Glomerular visceral epithelial cell (primary cell): ENCODE results near the gene MYO10.

ENCODE experiments used
- DNase-seq: peaks from one replicate; pipeline ENCODE4 v3.0.0-alpha.2; 2016; ENCODE audit errors: extremely low spot score

Gene MYO10

DNA sequence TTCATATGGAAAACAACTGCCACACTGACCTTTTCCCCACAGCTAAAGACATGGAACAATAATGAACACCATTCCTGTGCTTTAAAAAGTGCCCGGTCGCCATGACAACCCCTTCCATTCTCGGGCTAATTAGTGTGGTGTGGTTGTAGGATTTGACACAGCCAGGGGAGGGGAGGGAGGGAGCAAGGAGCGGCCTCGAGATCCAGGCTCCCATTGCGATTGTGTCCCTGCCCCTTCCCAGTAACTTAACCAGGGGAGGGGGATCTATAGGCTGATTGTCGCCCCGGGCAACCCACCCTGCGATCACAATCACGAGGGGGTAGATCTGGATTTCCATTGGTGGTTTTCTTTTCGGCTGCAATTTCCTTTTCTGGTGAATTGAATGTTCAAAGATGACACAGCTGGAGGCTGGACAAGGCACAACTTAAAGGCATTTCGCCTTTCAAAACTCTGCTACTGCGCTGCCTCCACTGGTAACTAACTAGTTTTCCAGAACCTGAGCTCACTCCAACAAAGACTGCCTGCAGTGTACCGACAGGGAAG, 222.6 kb downstream of the MYO10 start:
- no peak for DNase-seq

DNA sequence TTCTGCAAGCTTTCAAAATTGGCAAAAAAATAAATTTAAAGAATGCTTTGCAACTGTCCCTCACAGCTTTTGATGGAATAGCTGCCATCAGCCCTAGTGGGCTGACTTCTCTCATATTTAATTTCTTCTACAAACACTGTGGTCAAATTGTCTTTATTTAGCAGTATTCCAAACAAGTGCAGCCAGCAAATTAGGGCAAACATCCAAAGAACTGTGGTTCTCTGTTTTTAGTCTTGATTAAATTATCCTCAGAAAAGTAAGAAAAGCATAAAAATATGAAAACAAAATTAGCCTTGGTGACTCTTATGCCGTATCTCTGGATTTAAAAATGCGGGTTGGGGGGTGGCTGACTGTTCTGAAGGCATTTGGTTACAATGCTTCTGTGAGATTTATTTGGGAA, 223.5 kb downstream of the MYO10 start:
- DNase-seq, result no peak

DNA sequence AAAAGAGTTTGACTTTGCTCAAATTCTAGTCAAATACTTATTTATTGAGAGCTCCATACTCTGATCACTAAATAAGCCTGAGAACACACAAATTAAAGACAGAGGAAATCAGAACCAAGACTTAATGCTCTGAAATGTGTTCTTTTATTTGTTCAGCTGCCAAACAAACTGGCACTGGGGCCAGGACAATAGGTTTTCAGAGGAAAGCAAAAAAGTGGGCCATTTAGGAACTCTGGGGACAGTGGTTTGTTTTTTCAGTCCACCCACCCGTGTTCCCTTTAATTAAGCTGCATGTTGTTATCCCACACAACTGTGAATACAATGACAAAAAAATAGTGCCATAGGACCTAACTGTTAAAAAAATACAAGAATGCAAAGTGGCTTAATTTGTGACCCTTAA, 223.9 kb downstream of the MYO10 start:
- no peak for DNase-seq

DNA sequence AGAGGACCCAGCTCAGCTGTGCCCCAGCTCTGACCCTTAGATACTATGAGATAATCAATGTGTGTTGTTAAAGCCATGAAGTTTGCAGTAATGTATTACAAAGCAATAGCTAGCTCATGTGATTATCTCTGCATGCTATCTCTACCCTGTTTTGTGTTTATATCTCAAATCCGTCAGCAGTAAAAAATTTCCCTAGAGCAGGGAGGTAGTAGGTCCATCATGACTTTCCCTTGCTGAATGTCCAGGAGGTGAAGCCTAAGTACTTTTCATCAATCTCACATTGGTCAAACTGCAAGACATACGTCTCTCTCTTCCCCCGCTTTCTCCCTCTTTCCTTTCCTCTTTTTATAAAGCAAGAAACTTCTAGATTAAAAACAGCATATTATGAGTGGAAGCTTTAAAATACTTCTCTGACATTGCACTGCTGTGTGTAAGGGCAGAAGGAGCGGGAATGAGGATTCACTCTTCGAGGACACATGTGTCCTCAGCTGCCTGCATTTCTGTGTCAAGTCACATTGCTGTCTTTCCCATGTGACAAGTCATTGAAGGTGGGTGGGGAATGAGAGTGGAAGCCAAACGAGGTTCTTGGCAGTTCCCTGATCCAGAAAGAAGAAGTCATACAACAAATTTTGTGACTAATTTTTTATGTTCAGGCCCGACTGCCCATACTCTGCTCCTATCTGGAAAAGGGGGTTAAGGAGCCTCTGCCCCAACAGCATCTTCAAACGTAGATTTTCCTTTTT, 226.2 kb downstream of the MYO10 start:
- DNase-seq, result no peak

DNA sequence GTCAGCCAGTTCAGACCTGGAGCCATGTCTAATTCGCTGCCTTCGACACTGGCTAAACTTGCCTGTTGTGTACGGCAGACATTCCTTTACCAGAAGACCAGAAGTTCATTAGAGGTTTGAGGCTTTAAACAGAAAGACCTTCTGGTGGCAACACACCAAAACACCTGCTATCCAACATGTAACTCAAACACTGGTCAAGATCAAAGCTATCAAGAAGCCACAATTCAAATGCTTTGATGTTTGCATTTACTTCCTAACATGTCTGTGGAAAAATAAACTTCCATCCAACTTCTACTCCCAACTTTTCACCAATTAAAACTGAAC, 228.3 kb downstream of the MYO10 start:
- no peak for DNase-seq

DNA sequence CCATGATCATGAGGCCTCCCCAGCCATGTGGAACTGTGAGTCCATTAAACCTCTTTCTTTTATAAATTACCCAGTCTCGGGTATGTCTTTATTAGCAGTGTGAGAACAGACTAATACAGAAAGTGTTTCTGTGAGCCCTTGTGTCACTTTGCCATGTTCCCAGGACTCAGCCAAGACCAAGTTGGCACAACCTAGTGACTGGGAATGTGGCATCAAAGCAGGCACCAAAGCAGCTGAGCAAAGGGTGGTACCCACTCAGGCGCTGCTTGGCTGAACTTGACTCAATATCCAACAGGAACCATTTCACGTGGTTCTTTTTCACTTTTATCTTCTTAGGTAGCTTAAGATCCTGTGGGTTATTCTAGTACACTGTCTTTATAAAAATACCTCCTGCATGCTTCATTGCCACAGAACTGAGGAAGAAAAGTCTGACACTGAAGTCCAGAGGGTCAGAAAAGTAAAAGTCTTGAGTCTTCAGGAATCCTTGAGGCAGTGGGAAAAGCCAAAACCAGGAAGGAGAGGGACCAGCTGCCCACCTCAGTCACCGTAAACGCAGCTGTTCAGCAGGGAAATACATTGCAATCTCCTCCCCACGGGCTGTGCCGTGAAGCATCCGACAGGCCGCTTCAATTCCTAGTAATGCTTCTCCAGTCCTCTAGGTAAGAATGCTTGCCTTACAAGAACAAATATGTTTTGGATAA, 228.8 kb downstream of the MYO10 start:
- no peak for DNase-seq

DNA sequence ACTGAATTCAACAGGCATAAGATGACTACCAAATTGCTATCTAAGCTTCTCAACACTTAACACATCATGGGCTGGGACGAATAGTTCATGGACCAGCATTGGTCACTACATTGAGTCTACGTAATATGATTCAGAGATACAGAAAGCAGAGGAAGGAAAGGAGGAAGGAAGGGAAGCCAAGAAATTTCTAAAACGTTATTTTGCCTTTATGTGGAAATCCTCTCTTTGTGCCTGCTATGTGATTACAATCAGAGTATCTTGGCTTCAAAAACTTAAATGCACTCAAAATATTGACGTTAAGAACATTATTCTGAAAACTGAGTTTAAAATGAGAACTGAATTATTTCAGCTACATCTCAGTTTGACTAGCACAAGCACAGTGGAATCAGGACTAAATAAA, 231.1 kb downstream of the MYO10 start:
- no peak for DNase-seq

DNA sequence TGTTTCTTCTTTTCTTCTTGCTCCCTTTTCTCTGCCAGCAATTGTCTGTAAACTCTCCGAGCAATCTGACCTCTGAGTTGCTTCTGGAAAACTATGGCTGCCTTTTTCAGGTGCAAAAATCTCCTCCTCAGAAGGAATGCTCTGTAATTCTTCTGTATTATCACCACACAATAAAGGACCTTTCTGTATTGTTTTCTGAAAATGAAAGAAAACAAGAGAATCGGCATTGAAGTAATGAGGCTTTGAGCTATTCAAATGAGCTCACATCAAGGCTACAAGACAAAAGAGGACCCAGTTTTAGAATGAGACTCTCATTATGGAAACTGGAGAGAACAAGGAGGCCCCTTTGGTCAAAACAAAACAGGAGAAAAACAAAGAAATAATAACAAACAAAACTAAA, 233.1 kb downstream of the MYO10 start:
- DNase-seq, result no peak

DNA sequence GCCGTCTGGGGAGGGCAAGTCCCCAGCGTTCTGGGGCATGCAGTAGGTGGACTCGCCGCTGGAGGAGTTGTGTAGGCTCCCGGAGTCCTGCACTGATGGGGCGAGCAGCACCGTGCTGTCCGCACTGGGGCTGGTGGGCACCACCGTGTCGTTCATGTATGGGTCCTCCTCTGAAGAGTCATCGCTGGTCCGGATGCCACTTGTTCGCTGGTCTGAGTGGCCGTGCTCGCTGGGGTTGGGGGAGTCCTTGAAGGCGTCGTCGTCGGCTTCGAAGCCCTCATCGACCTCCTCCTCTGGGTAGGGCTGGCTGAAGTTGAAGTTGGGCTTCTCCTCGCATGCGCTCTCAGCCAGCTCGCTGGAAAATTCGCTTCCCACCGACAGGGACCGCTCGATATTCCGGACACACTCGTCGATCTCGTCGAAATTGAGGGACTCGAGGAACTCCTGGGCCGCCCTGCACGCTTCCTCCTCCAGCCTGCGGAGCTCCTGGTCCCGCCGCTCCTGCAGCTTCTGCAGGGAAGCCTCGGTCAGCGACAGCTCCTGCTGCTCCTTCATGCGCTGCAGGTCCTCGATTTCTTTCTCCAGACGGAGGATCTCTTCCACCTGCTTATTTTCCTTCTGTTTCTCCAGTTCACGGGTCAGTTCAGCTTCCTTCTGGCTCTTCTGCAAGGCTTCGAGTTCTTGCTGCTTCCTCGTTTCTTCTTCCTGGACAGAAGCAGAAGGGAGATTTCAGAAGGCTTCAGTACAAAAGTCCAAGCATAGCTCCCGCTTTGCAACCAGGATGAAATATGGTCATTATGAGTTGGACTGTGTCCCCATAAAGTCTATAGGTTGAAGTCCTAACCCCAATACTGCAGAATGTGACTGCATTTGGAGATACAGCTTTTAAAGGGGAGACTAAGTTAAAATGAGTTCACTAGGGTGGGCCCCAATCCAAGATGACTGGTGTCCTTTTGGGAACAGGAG, 234.7 kb downstream of the MYO10 start:
- DNase-seq, result no peak

DNA sequence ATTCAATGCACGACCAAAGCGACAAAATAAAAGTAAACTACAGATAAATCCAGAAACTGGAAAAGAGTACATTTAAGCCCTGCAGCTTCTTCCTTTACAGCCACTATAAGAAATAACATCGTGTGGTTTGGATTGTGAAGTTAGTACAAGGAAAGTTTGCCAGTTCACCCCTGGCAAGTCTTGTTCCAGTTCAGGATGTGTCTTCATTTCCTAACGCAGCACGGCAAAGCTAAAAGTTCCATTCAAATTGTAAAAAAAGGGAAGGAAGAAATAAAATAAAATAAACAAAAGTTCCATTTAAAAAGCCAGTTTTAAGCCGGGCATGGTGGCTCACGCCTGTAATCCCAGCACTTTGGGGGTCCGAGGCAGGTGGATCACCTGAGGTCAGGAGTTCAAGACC, 236.0 kb downstream of the MYO10 start:
- DNase-seq, result no peak

DNA sequence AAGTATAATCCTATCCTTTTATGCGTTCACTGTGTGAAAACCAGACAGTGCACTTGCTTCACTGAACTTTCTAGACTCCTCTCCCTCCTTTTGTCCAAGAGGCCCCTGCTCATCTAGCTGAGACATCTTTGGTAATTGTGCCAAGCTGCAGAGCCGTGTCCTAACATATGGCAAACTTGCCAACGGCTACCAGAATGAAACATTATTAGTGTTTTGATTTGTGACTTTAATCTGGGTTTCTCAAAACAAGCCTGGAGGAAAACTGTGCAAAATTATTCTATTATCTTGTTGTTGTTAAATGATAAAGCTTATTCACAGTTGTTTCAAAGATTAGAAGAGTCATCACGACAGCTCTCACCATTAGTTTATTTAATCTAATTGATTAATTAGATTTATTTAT, 240.3 kb downstream of the MYO10 start:
- no peak for DNase-seq

DNA sequence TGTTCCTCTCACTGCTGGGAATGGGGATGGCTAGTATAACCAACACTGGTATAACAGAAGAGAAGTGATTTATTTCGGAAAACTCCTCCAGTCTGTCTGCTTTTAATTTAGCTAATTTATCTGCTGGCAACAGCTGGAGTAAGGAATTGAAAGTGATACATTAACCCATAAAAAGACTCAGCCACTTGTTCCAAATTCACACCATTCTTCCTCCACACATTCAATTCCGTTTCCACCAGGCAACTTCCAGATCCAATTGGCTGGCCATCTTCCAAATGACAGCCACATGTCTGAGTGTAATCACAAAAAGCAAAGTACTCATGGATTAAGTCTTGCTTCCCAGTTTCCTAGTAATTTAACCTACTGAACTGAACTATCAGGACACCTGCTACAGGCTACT, 242.2 kb downstream of the MYO10 start:
- no peak for DNase-seq

DNA sequence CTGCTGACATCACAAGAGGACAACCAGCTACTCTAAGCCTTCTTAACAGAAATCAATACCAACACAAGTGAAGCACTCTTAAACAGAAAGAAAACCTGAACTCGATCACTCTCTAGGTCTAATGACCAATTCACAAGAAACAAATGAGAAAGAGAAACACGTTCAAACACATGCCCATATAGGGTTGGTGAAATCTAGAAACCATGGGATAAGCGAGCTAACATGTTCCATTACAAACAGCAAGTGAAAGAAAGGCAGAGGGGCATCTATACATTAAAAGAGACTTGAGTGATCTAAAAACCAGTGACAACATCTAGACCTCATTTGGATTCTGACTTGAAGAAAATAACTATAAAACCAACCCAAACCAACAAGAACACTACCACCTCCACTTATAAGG, 244.4 kb downstream of the MYO10 start:
- no peak for DNase-seq

DNA sequence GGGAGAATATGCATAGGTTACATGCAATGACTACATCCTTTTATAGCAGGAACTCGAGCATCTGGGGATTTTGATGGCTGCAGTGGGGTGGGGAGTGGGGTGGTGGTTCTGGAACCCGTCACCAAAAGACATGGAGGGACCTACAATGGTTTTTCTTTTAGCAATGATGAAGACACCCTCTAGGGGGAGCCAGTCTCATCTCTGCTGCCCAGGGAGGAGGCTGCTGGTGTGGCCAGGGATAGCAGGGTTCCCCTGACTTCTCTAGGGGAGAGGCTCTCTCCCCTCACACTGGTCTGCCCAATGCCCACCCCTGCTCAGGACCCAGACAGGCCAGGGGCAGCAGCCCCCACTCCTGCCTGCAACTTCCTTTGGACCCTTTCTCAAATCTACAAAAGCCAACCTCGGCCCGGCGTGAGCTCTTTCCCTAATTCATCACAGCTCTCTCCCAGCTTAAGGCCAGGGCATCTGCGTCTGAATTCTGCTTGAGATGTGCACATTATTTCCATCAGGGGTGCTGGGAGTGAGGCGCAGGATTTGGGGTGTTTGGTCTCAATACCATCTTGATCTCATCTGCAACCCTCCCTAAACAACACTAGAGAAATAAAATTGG, 245.7 kb downstream of the MYO10 start:
- peak; percentile 58 for DNase-seq

DNA sequence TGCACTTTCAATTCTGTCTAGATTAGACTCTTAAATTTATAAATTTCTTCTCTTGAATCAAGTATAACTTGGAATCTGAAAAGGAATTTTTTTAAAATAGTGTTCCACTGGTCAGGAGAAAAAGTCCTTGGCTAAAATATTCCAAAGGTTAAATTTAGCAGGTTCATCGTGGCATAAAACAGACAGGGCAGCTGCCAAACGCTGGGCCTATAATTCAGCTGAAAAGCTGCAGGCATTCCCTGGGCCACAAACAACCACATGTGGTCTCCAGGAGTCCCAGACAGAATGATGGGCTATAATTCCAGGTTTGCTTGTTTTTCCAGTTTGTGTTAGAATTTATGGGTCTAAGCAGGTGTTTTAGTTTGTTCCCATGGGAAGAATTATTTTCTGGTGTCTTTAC, 248.2 kb downstream of the MYO10 start:
- DNase-seq, result no peak

DNA sequence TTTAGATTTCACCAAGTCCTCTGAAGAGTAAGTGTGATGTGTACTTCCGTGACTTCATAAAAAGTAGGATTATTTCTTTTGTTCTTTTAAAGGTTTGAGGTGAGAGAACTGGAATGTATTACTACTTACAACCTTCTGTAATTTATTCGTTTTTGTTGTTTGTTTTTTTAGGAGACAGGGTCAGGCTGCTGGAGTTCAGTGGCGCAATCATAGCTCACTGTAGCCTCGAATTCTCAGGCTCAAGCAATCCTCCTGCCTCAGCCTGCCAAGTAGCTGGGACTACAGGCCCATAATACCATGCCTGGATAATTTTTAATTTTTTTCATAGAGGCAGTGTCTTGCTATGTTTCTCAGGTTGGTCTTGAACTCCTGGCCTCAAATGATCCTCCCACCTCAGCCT, 251.0 kb downstream of the MYO10 start:
- no peak for DNase-seq

DNA sequence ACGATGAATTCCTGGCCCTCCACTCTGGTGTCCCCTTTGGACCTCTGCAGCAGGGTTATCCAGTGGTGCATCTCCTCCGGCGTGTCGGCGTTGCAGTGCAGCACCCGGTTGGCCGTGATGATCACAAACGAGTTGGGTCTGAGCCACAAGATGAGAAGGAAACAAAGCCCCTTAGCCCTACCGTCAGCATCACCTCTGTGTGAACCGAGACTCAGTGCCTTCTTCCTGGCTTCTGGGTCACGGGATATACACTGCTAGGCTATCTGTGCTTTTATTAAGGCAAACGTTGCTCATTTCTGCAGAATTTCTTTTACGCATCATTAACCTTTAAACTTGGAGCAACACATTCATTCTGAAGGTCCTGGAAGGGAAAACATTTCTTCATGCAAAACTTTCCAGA, 254.2 kb downstream of the MYO10 start:
- DNase-seq, result no peak

DNA sequence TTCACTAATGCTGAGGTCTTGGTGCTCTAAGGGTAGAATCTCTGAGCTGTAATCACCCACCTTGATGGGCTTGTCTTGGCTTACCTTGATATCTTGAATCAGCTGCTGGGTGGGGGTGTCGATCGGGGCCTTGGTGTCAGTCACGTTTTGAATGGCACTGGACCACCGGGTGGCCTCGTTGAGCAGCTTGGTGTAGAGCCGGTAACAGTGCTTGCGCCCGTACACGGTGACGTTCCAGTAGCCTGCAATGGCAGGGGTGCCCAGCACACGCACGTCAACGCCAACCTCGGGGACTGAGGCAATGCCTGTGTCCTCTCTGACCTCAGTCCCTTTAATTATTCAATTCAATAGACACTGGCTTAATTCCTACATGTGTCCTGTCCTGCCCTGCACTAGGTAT, 256.2 kb downstream of the MYO10 start:
- no peak for DNase-seq

DNA sequence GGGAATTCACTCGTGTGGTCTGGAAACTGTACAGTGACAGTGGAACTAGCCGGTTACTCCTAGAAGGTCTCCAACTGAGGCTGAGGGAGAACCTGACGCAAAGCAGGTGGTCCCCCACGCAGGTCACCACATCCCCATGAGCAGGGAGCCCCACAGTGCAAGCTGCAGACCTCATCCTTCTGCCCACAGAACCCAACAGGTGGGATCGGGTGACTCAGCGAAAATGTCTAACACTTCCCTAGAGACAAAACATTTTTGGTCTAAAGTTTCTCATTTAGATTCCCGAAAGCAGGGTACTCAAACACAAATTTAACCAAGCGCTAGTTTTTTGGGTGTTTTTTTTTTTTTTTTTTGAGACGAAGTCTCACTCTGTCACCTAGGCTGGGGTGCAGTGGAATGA, 256.9 kb downstream of the MYO10 start:
- DNase-seq, result no peak

DNA sequence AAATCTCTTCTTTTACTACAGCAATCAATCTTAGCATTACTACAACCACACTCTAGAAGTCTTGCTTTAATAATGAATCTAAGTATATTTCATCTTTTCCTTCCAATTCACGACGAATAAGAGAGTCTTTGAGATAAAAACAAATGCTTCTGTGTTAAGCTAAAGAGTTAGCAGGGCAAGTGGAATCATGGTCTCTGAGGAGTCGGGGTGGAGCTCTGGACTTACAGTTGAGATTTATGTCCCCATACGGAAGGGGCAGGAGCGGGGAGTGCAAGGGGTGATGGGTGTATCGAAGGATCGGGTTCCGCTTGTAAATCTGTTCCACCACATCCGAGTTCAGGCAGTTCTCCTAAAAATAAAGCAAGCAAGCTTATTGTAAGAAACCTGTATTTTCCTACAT, 260.3 kb downstream of the MYO10 start:
- no peak for DNase-seq

DNA sequence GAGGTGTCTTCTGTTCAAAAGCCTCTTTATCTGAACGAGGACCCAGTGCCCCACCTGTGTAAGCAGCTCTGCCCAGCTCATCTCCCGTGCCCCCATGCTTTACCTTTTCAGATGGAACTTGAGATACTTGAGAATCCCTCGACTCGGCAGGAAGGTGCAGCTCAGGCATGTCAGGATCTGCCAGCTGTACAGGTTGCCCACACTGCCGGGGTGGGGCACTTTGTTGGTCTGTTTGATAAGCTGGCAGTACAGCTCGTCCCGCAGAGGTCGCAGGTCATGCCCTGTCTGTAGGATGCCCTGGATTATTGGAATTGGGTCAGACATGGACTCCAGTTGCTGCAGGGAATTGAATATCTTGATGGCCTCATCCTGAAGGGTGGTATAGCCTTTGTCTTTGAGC, 261.3 kb downstream of the MYO10 start:
- no peak for DNase-seq
